GM21526 (cell line): Measurements from ENCODE around the gene EFHD1.
"Not testable (repeated sequence)": the region's sequence is repeated elsewhere in the genome, so short reads cannot be mapped to it uniquely, and the experiment has no call there.

ENCODE experiments used
- ATAC-seq: cut with Tn5 transposase; IDR thresholded peaks from one replicate; pipeline ENCODE4 v1.9.1; 2021; ENCODE audit warnings: moderate library complexity; ENCODE audit not compliant: unreplicated experiment, low FRiP score

Gene EFHD1

DNA sequence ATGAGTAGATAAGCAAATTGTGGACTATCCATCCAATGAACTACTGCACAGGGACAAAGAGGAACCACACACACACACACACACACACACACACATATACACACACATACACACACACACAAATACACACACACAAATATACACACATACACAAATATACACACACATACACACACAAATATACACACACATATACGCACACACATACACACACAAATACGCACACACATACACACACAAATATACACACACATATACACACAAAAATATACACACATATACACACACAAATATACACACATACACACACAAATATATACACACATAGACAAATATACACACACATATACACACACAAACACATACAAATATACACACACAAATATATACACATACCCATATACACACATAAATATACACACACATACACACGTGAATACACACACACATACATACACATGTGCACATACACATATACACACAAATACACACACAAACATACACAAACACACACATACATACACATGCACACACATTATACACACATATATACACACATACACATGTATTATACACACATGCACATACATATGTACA, 19.8 kb upstream of the EFHD1 start:
- no peak for ATAC-seq

DNA sequence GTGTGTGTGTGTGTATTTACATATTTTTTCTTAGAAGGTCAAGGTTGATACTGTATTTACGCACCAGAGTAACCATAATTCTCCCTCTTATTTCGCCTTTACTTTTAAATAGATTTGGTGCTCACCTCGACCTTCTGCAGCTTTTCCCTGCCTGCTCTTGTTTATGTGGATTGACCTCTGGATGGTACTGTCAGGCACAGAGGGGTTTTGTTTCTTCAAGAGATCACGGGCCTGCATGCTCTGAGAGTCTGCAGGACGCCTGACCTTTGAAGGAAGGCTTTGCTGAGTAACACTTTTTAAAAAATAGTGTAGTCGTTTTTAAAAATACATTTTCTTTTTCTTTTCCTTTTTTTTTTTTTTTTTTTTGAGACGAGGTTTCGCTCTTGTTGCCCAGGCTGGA, 18.1 kb upstream of the EFHD1 start:
- no peak for ATAC-seq

- ATAC-seq: no peak
These were observed 12.2 kb upstream of the EFHD1 start for GRCh38 chr2:232621186-232621585.

GRCh38 chr2:232622563-232622962, 10.8 kb upstream of the EFHD1 start:
- no peak for ATAC-seq

DNA sequence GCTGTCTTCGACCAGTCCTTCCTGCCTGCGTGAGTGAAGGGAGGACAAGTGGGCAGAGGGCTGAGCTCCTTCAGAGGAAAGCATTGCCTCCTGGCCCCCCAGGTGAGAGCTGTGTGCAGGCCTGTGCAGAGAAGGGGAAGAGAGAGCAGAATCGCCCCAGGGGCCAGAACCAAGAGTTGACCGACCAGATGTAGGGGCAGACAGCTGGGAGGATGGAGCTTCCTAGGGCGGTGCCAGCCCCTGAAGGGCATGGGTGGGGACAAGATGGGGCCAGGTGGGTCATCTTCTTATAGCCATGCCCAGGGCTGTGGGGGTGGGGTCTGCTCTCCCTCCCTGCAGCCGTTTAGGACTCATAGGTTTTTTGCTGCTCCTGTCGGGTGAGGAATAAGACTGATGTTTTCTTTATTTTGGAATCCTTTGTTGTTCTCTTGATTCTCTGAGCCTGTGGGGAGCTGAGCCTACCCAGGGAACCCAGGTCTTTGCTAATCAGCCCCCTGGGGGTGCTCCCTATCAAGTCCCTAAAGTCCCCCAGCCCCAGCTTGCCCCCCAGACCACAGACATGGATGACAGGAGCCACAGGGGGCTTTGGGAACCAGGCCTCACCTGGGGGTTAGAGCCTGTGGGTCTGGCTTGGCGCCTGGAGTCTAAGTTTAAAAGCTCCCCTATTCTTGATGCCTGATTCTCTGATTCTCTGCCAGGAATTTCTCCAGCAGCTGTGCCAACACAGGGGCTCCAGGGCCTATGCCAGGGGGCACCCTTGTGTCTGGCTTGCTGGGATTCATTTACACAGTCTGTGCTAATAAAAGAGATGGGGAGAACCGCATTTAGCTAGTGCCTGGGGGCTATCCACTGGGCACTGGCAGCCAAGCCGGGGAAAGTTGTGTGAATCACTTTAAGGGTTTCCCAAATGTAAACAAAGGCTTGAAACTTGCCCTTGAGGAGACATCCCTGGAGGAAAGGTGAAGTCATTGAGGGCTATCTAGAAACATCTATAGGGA, 9.3 kb upstream of the EFHD1 start:
- no peak for ATAC-seq

GRCh38 chr2:232626584-232626983, 6.8 kb upstream of the EFHD1 start:
- no peak for ATAC-seq

DNA sequence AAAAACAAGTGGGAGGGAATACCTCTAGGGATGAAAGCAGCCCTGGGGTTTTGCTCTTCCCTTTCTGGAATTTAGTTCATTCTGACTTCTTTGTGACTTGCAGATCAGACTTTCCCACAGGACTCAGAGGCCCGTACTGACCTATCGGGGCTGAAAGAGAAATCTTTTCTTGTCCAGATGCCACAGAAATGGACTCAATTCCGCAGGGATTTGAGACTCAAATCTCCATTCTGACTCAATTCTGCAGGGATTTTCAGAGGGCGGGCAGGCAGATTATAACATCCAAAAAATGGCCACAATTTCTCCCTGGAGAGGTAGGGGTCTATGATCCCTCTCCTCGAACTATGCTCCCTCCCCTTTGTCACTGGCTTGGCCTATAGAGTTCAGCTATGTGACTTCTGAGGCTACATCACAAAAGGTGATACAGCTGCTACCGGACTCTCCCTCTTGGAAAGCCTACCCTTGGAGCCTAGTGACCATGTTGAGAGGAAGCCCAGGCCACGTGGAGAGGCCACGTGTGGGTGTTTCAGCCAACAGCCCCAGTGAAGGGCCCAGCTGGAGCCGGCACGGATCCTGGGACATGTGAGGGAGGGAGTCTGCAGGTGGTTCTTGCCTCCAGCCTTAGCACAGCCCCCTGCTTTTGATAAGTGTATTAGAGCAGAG, 4.8 kb upstream of the EFHD1 start:
- ATAC-seq: no peak

GRCh38 chr2:232629129-232629475, 4.3 kb upstream of the EFHD1 start:
- no peak for ATAC-seq

DNA sequence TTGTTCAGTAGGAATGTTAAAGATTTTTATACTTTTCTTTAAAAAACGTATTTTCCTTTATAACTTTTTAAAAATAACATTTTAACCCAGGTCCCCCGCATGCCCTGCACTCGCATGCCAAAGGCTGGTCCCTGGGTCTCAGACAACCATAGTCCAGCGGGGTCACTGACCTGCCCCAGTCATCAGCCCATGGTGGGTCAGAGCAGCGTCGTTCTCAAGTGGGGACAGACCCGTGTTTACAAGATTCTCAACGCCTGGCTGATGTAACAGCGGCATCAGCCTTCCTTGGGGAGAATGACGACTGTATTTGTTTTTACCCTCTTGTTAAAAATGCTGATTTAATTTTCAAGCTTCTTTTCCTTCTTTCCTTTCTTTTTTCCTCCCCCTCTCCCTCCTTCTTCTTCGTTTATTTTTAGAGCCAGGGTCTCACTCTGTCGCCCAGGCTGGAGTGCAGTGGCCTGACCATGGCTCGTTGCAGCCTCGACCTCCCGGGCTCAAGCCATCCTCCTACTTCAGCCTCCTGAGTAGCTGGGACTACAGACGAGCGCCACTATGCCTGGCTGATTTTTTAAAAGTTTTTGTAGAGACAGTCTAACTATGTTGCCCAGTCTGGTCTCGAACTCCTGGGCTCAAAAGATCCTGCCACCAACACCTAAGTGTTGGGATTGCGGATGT, 1.0 kb upstream of the EFHD1 start:
- no peak for ATAC-seq

- ATAC-seq: no peak
These were observed 446 bp upstream of the EFHD1 start for GRCh38 chr2:232632904-232633412.

DNA sequence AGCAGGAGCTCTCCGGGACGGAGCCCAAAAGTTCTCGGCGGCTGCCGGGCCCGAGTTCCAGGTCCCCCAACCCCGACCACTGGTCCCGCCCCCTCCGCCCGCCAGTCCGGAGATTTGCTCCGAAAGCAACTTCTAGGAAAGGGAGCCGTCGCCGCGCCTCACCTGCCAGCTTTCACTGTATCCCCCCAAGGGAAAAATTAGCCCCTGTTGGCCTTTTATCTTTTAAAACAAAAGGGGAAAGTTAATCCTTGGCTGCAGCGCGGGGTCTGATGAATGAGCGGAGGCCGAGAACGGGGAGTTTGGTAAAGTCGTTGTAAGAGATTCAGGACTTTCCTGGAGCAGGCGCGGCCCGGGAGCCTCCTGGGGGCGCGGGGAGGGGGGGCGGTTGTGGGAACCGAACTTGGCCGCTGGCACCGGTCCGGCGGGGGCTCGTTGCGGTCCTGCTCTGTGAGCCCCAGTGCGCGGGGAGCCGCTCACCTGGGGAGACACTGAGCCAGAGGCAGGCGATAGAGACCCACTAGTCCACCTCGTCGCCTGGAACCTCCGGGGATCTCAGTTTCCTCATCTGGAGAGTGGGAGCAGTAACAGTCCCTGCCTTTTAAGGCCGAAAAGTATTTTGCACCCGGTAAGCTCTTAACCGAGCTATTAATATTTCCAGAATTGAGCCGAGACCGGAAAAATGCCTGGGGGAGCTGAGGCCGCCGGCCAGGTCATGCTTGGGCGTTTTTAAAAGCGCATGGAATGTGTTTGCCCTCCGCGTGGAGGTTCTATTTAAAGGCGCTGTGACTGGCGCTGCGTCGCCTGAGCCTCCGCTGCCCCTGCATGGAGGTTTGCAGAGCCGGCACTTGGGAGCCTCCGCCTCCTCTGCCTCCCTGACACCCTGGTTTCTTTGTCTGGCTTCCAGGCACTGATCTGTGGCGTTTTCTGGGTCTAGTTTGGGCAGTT, 1.1 kb downstream of the EFHD1 start:
- no peak for ATAC-seq

GRCh38 chr2:232635376-232635775, 2.0 kb downstream of the EFHD1 start:
- ATAC-seq: not testable (repeated sequence)

DNA sequence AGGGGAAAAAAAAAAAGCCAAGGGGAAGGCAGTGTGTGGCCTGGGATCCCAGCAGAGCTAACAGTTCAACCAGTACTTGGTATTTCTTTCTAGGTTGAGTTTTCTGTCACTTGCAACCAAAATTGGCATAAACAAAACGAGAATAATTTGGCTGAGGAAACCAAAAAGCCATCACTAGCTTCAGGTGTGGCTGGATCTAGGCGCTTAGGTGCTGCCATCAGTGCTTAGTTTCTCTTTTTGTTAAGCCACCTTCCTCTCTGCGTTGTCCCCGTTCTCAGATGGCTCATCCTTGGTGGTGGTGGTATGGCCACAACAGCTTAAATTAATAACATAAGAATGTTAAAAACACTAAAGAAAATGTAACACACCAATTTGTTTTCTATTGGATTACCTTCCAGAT, 2.4 kb downstream of the EFHD1 start:
- no peak for ATAC-seq

DNA sequence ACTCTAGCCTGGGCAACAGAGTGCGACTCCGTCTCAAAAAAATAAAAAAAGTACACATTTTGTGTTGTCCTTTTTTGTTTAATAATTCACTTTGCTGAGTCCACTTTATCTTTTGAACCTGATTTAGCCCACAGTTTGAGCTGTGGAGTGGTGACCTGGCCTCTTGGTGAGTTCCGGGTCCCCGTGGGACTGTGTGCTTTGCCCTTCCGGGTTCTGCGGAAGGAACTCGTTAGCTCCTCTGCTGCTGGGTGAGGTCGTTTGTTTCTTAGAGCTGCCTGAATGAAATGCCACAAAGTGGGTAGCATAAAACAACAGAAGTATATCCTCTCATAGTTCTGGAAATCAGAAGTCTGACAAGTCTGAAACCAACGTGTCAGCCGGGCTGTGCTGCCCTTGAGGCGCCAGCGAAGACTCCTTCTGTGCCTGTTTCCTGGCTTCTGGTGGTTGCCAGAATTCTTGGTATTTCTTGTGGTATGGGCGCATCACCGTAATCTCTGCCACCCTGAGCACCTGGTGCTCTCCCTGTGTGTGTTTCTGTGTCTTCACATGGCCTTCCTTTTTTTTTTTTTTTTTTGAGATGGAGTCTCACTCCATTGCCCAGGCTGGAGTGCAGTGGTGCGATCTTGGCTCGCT, 3.5 kb downstream of the EFHD1 start:
- ATAC-seq: no peak

DNA sequence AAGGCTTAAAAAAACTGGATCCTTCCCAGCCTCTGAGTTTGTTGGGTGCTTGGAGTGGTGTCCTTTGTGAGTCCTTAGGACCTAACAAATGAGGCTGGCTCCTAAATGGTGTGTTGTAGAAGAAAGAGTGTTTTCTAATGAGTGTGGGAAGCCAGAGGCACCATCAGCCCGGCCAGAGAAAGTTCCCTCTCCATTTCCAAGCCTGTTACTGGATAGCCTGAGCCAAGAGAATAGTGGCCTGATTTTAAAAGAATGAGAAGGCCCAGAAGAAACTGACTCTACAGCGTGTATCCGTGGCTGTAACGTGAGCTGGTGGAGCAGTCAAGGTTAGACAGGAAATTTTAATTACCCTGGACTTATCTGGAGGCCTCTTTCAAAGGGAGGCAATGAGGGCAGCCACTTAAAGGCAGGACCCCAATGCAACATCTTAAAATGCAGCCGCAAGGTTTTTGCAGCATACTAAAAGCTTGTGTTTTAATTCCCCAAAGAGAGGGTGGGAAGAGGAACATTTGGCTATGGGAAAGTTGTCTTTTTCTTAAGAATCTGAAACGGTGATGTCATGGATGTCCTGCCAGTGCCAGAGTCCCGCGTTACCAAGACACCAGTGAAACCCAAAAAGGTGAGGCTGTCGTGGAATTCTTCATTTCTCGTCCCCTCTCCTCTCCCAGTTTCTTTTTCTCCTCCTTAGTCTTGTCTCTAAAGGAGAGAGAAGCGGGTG, 4.6 kb downstream of the EFHD1 start:
- no peak for ATAC-seq

DNA sequence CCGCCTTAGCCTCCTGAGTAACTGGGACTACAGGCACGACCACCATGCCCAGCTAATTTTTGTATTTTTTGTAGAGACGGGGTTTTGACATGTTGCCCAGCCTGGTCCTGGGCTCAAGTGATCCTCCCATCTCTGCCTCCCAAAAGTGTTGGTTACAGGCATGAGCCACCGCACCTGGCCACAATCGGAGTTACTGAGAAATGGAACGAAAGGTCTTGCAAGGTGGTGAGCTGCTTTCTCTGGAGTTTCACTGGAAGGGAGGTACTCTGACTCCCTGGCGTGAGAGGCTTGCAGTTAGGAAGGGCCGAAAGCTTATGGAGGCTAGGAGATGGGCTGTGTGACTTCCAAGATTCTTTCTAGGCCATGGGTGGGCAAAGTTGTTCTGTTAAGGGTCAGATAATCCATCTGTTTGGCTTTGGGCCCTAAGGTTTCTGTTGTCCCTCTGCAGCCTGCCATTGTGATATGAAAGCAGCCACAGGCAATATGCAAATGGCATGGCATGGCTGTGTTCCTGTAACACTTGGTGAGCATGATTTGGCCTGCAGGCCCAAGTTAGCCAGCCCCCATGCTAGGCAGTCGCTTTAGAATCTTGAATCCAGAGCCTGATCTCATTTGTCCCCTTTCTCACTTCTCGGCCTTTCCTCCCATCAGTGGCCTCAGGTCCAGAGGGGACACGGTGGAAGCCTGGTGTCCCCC, 7.9 kb downstream of the EFHD1 start:
- no peak for ATAC-seq

DNA sequence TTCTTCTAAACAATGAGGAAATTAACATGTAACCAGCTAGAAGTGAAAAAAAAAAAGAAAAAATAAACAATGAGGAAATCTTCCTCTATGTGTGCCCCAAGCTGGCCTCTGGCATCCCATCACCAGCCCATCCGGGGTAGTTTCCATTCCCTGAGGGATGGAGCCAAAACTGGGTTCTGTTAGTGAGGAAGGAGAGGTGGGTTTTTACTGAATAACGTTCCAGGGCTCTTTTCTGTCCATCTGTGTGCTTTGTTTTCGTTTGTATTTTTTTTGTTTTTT, 9.7 kb downstream of the EFHD1 start:
- ATAC-seq: no peak

DNA sequence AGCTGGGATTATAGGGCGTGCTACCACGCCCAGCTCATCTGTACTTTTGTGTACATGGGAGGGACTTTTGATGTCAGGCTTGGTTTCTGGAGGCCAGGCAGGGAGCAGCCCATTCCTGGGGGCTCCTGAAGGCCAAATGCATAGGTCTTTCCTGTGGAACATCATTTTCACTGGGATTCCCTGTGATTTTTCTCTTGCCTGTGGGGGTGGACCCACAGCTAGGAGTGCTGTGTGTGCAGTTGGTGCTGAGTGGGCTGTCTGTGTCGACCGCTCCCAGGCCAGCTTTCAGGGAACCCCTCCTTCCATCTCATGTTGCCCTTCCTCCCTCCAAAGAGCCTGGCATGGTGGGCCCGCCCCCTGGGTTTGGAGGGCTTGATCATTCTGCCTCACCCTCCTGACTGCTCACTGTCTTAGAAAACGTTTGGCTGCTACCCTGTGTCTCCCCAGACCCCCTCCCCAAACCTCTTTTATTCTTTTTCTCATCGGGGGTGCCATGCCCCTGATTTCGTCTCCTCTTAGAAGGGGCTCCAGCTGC, 10.5 kb downstream of the EFHD1 start:
- no peak for ATAC-seq
